Neuronal stem cell (in vitro differentiated cells): Measurements from ENCODE around the gene ABT1.
A peak's percentile ranks its signal among the peaks of the same experiment; 100 is the strongest.

Experiments
- DNase-seq: peaks from one replicate; pipeline ENCODE4 v3.0.0-alpha.2; 2013; ENCODE audit warnings: low spot score
- H2AFZ ChIP-seq: one replicate; pipeline ENCODE4 v1.6.1; 2013; ENCODE audit warnings: mild to moderate bottlenecking, low read length, inconsistent platforms
- H2AK5ac ChIP-seq: 2 replicates; pipeline ENCODE4 v1.6.1; 2013; ENCODE audit warnings: low read depth, mild to moderate bottlenecking, inconsistent platforms, low read length, moderate library complexity, mixed read lengths
- H2BK120ac ChIP-seq: 2 replicates; pipeline ENCODE4 v1.6.1; 2013; ENCODE audit warnings: low read depth, mild to moderate bottlenecking, inconsistent platforms, low read length, moderate library complexity, mixed read lengths
- H2BK12ac ChIP-seq: one replicate; pipeline ENCODE4 v1.6.1; 2013; ENCODE audit warnings: low read length, inconsistent platforms
- H2BK15ac ChIP-seq: 2 replicates; pipeline ENCODE4 v1.6.1; 2013; ENCODE audit warnings: mild to moderate bottlenecking, low read length, inconsistent platforms, mixed read lengths
- H2BK5ac ChIP-seq: one replicate; pipeline ENCODE4 v1.6.1; 2013; ENCODE audit warnings: inconsistent platforms, mild to moderate bottlenecking, low read length, moderate library complexity
- H3K14ac ChIP-seq: one replicate; pipeline ENCODE4 v1.6.1; 2013; ENCODE audit warnings: low read length, inconsistent platforms
- H3K18ac ChIP-seq: 2 replicates; pipeline ENCODE4 v1.6.1; 2013; ENCODE audit warnings: low read length, inconsistent platforms
- H3K23ac ChIP-seq: 2 replicates; pipeline ENCODE4 v1.6.1; 2013; ENCODE audit warnings: low read depth, mild to moderate bottlenecking, mixed read lengths, low read length, inconsistent platforms; ENCODE audit not compliant: poor library complexity
- H3K27ac ChIP-seq: replicated peaks from 3 replicates; pipeline ENCODE4 v1.5.1; 2013; ENCODE audit warnings: low read length, inconsistent platforms
- H3K27me3 ChIP-seq, 3 experiments: 2 replicates each; pipeline ENCODE4 v1.6.1; 2013; ENCODE audit warnings: low read length in 3 of 3, mild to moderate bottlenecking in 2 of 3, inconsistent platforms in 1 of 3, low read depth in 1 of 3, mixed read lengths in 1 of 3, moderate library complexity in 1 of 3; ENCODE audit not compliant: control insufficient read depth in 3 of 3, insufficient read depth in 3 of 3
- H3K36me3 ChIP-seq, 2 donors: replicated peaks in 1 of 2; 2 replicates each; pipeline ENCODE4 v1.6.1; 2013; ENCODE audit warnings: low read length in 2 of 2; ENCODE audit not compliant: control insufficient read depth in 2 of 2, insufficient read depth in 2 of 2
- H3K4ac ChIP-seq: 2 replicates; pipeline ENCODE4 v1.6.1; 2013; ENCODE audit warnings: inconsistent platforms, mild to moderate bottlenecking, low read length, moderate library complexity
- H3K4me1 ChIP-seq, 2 donors: 1 replicate in 1 of 2; 2 replicates in 1 of 2; pipeline ENCODE4 v1.6.1; 2013; ENCODE audit warnings: low read length in 2 of 2, low read depth in 1 of 2; ENCODE audit not compliant: control insufficient read depth in 2 of 2, insufficient read depth in 1 of 2
- H3K4me2 ChIP-seq: one replicate; pipeline ENCODE4 v1.6.1; 2013; ENCODE audit warnings: mild to moderate bottlenecking, low read length, inconsistent platforms; ENCODE audit not compliant: insufficient read depth, poor library complexity, severe bottlenecking
- H3K4me3 ChIP-seq, 2 donors: 2 replicates each; pipeline ENCODE4 v1.5.1; 2013; ENCODE audit warnings: low read length in 2 of 2, mild to moderate bottlenecking in 2 of 2, inconsistent platforms in 1 of 2, moderate library complexity in 1 of 2
- H3K79me1 ChIP-seq: one replicate; pipeline ENCODE4 v1.6.1; 2013; ENCODE audit warnings: low read depth, mild to moderate bottlenecking, inconsistent platforms, low read length, moderate library complexity
- H3K9ac ChIP-seq: one replicate; pipeline ENCODE4 v1.6.1; 2013; ENCODE audit warnings: mild to moderate bottlenecking, low read depth, low read length, inconsistent platforms; ENCODE audit not compliant: poor library complexity
- H3K9me3 ChIP-seq, 2 donors: replicated peaks in 1 of 2; 2 replicates each; pipeline versions ENCODE3 to v1.6.1; 2013; ENCODE audit warnings: low read length in 2 of 2, mild to moderate bottlenecking in 2 of 2, inconsistent platforms in 1 of 2, low read depth in 1 of 2, mixed read lengths in 1 of 2, moderate library complexity in 1 of 2; ENCODE audit not compliant: control insufficient read depth in 2 of 2, insufficient read depth in 1 of 2
- H4K8ac ChIP-seq: one replicate; pipeline ENCODE4 v1.6.1; 2013; ENCODE audit warnings: low read depth, mild to moderate bottlenecking, inconsistent platforms, low read length, moderate library complexity
- H4K91ac ChIP-seq: one replicate; pipeline ENCODE4 v1.6.1; 2013; ENCODE audit warnings: low read length, low read depth, mild to moderate bottlenecking, inconsistent platforms; ENCODE audit not compliant: poor library complexity
- WGBS, 2 donors: extraction: QIAGEN DNeasy Blood & Tissue Kit; methylation state at CpG; one replicate each; pipeline ENCODE4 v1.1.7; 2013; ENCODE audit warnings: missing lambda C conversion rate in 2 of 2, mixed read lengths in 1 of 2; ENCODE audit not compliant: insufficient read length in 2 of 2, insufficient replicate concordance in 1 of 2; ENCODE audit errors: extremely low coverage in 2 of 2; 5-methylcytosine and 5-hydroxymethylcytosine counted together

Gene ABT1

DNA sequence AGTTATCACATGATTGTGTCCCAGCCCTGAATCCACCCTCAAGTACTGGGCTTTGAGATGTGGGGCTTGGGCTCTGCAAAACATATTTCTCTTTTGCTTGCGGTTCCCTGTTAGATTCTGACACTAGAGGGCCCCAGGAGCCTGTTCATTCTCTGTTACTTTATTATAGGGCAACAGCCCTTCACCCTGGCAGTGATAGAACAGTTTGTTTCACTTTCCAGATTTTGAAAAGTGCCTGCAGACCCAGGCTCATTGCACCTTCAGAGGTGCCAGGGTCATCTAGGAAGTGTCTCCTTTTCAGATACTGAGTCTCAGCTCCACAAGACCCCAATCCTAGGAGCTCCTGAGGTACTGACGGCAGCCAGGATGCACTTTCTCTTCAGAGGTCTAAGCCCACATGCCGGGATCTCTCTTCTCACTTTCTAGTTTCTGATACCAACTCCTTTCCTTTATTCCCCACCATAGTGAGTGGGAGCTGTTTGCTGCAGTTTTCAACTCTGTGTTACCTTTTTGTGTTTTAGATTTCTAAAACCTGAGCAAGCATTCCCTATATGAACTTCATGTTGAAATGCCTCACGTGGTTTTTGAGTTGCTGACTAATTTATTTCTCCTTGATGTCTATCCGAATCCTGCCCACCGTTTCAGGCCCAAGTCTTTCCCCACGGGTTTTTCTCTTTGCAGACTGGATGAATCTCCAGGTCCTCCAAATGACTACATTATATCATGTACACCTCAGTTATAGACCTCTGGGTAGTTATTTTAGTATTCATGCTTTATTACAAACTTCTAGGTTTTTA is 10.9 kb downstream of the ABT1 start:
- H3K4me1 ChIP-seq = peaks cover 0 to 2% of the 10 kb centered on the region in 2 donors
- H3K14ac ChIP-seq = no peak overlapping the region
- H2BK12ac ChIP-seq = no peak overlapping the region
- H4K8ac ChIP-seq = no peak overlapping the region
- H3K4me2 ChIP-seq = no peak overlapping the region
- no peak overlapping the region for H3K9ac ChIP-seq
- H3K9me3 ChIP-seq = no peaks in the 10 kb centered on the region
- H3K79me1 ChIP-seq = no peaks in the 10 kb centered on the region
- H3K23ac ChIP-seq = no peak overlapping the region
- H3K27me3 ChIP-seq = peaks cover 0 to 36% (median 15%) of the 10 kb centered on the region in 3 experiments
- H2AFZ ChIP-seq = peak overlapping the region; percentile 76
- no peak overlapping the region for H3K18ac ChIP-seq
- no peak overlapping the region for H2BK5ac ChIP-seq
- no peak overlapping the region for H3K4me3 ChIP-seq
- H3K27ac ChIP-seq = no peak overlapping the region
- H3K36me3 ChIP-seq = no peaks in the 10 kb centered on the region
- H2BK120ac ChIP-seq = no peak overlapping the region
- DNase-seq = peak; percentile 37
- no peak overlapping the region for H4K91ac ChIP-seq
- H2BK15ac ChIP-seq = no peak overlapping the region
- H2AK5ac ChIP-seq = no peak overlapping the region
- WGBS, 2 donors = no CpG with 5 or more reads among the region's 7 CpGs
- no peak overlapping the region for H3K4ac ChIP-seq

DNA sequence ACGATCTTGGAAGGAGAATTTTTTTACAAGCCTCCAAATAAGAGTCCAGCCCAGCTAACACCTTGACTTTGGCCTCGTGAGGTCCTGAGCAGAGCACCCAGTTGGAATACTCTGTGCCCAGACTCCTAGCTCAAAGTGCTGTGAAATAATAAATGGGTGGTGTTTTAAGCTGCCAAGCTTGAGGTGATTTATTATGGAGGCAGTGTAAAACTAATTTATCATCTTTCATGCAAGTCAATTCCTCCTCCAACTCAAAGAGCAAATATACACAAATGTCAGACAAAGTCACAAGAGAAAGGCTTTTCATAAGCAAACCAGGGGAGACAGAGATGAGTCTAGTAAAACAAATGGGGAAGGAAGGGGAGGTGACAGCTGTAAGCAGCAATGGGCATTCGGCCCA is 12.7 kb downstream of the ABT1 start:
- H3K4me1 ChIP-seq = peaks cover 2 to 6% of the 10 kb centered on the region in 2 donors
- no peak overlapping the region for H3K9ac ChIP-seq
- no peak overlapping the region for H2AK5ac ChIP-seq
- H3K4me2 ChIP-seq = no peak overlapping the region
- no peak for DNase-seq
- no peak overlapping the region for H2BK15ac ChIP-seq
- H3K36me3 ChIP-seq = no peaks in the 10 kb centered on the region
- no peaks in the 10 kb centered on the region for H3K79me1 ChIP-seq
- no peak overlapping the region for H3K4me3 ChIP-seq
- no peak overlapping the region for H2AFZ ChIP-seq
- no peak overlapping the region for H3K14ac ChIP-seq
- no peak overlapping the region for H3K18ac ChIP-seq
- H2BK12ac ChIP-seq = no peak overlapping the region
- no peak overlapping the region for H2BK5ac ChIP-seq
- no peak overlapping the region for H2BK120ac ChIP-seq
- H3K4ac ChIP-seq = no peak overlapping the region
- no peak overlapping the region for H4K8ac ChIP-seq
- no CpG with 5 or more reads among the region's 3 CpGs for WGBS, 2 donors
- H3K9me3 ChIP-seq = peaks cover 0 to 6% of the 10 kb centered on the region in 2 donors
- H3K27me3 ChIP-seq = peaks cover 8 to 54% (median 33%) of the 10 kb centered on the region in 3 experiments
- H4K91ac ChIP-seq = no peak overlapping the region
- no peak overlapping the region for H3K23ac ChIP-seq
- H3K27ac ChIP-seq = no peak overlapping the region

DNA sequence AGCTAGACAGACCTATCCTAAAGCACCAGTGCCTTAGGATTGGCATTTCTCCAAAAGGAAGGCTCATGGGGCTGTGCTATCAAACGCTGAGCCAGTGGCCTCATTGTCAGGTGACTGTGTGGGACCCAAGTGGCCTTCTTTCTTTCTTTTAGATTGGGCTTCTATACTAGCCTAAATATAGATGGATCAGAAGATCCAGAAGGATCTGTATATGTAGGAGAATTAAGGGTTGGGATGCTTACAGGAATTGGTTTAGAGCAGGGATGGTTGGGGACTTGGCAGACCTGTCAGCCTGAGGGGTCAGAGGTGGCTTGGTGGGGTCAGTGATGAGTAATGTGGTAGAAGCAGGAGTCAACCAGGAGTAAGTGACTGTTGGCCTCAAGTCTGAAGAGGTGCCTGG is 14.8 kb downstream of the ABT1 start:
- Histone ChIP-seq H3K9ac (no peak overlapping the region), H2BK12ac (no peak overlapping the region), H3K4me3 (no peak overlapping the region), H3K36me3 (no peaks in the 10 kb centered on the region), H3K23ac (no peak overlapping the region), H3K27me3 (peaks cover 8 to 65% (median 41%) of the 10 kb centered on the region in 3 experiments), H3K79me1 (no peaks in the 10 kb centered on the region), H3K14ac (no peak overlapping the region), H2AK5ac (no peak overlapping the region), H4K91ac (no peak overlapping the region), H2BK120ac (no peak overlapping the region), H3K27ac (no peak overlapping the region), H2AFZ (no peak overlapping the region), H3K9me3 (peaks cover 0 to 12% of the 10 kb centered on the region in 2 donors), H3K4ac (no peak overlapping the region), H2BK5ac (no peak overlapping the region), H3K4me2 (no peak overlapping the region), H3K4me1 (peaks cover 2 to 6% of the 10 kb centered on the region in 2 donors), H3K18ac (no peak overlapping the region), H4K8ac (no peak overlapping the region), H2BK15ac (no peak overlapping the region)
- WGBS, 2 donors = no CpG with 5 or more reads among the region's 1 CpG
- DNase-seq = no peak

DNA sequence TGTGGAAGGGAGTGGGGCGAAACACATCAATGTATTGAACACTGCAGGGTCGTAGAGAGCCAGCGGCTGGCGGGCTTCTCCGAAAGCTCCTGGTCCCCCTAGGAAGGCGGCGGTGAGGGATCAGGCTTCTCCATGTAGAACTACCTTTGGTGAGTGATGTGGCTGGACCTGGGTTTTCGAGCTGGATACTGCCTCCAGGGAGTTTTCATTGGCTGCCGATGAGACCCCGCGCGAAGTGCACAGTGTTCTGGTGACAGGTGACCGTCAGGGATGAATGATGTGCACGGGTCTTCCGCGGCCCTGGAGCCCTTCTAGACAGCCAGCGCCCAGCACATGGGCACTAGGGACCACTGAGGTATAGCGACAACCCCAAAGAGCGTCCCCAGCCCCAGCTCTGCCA is 16.4 kb downstream of the ABT1 start:
- Histone ChIP-seq H2BK5ac (no peak overlapping the region), H2BK15ac (no peak overlapping the region), H2AFZ (peak overlapping the region; percentile 95), H3K36me3 (no peaks in the 10 kb centered on the region), H4K91ac (no peak overlapping the region), H2BK12ac (no peak overlapping the region), H2BK120ac (no peak overlapping the region), H4K8ac (no peak overlapping the region), H3K18ac (no peak overlapping the region), H3K23ac (peak overlapping the region; percentile 57), H3K79me1 (no peaks in the 10 kb centered on the region), H3K9ac (no peak overlapping the region), H3K4me1 (peaks cover 0 to 6% of the 10 kb centered on the region in 2 donors), H3K9me3 (peaks cover 0 to 15% of the 10 kb centered on the region in 2 donors), H3K4me3 (no peak overlapping the region), H3K14ac (no peak overlapping the region), H3K4ac (no peak overlapping the region), H2AK5ac (no peak overlapping the region), H3K27ac (no peak overlapping the region), H3K4me2 (peak overlapping the region; percentile 45), H3K27me3 (peaks cover 8 to 65% (median 41%) of the 10 kb centered on the region in 3 experiments)
- DNase-seq = no peak
- no CpG with 5 or more reads among the region's 19 CpGs for WGBS, 2 donors
